Suppressor macrophage treated with lipopolysaccharide for 1 hour (primary cell): ENCODE data around the gene YBX2.
A peak's percentile ranks its signal among the peaks of the same experiment; 100 is the strongest.
"Not testable (repeated sequence)": the region's sequence is repeated elsewhere in the genome, so short reads cannot be mapped to it uniquely, and the experiment has no call there.

Experiments
- DNase-seq, 3 donors: peaks; one replicate each; pipeline ENCODE4 v3.0.0-alpha.2; 2020 to 2022

The YBX2 gene

GRCh38 chr17:7262192-7262934 lies 32.1 kb downstream of the YBX2 start, which contains the start of gene CLDN7:
Gene CLDN7, minus strand, starts transcription at chr17:7262478. Its CDS starts 435 bp downstream, at chr17:7262043.
- DNase-seq: no peak

- DNase-seq: peak in 2 of 3 donors; percentile 16 to 38
Observed at GRCh38 chr17:7261379-7262191, 32.9 kb downstream of the YBX2 start.

- DNase-seq: peak in 1 of 3 donors; percentile 39
Observed at GRCh38 chr17:7260651-7261378, 33.6 kb downstream of the YBX2 start.

- no peak for DNase-seq
Observed at GRCh38 chr17:7260151-7260550, 34.3 kb downstream of the YBX2 start.

- DNase-seq: no peak
Observed at GRCh38 chr17:7259555-7259889, 34.9 kb downstream of the YBX2 start.

GRCh38 chr17:7258731-7259554 lies 35.5 kb downstream of the YBX2 start:
- peak; percentile 86 to 89 (median 87) for DNase-seq

GRCh38 chr17:7256766-7257456 lies 37.5 kb downstream of the YBX2 start:
- DNase-seq: no peak

GRCh38 chr17:7254511-7254910 lies 39.9 kb downstream of the YBX2 start:
- no peak for DNase-seq

GRCh38 chr17:7253082-7253481 lies 41.4 kb downstream of the YBX2 start:
- no peak for DNase-seq

GRCh38 chr17:7252176-7253043 lies 42.0 kb downstream of the YBX2 start, which contains the start of gene ELP5:
Gene ELP5, plus strand, starts transcription at chr17:7252215. Its CDS starts 336 bp downstream, at chr17:7252551.
- peak; percentile 95 to 97 (median 96) for DNase-seq

GRCh38 chr17:7251661-7252175 lies 42.7 kb downstream of the YBX2 start, which contains the start of gene CTDNEP1:
Gene CTDNEP1, minus strand, starts transcription at chr17:7251734. Its CDS starts 438 bp downstream, at chr17:7251296.
- peak; percentile 99 to 100 (median 100) for DNase-seq

- DNase-seq: peak; percentile 72 to 85 (median 77)
Observed at GRCh38 chr17:7250695-7251627, 43.5 kb downstream of the YBX2 start.

GRCh38 chr17:7249830-7250229 lies 44.6 kb downstream of the YBX2 start:
- peak; percentile 17 to 30 (median 29) for DNase-seq

GRCh38 chr17:7249214-7249613 lies 45.2 kb downstream of the YBX2 start:
- no peak for DNase-seq

GRCh38 chr17:7248796-7249195 lies 45.6 kb downstream of the YBX2 start:
- DNase-seq: peak in 2 of 3 donors; percentile 21 to 24

- no peak for DNase-seq
Observed at GRCh38 chr17:7246779-7247178, 47.7 kb downstream of the YBX2 start.

- not testable (repeated sequence) for DNase-seq
Observed at GRCh38 chr17:7243838-7244237, 50.6 kb downstream of the YBX2 start.

- DNase-seq: no peak
Observed at GRCh38 chr17:7243453-7243729, 51.0 kb downstream of the YBX2 start.
